HG03571 (cell line): ENCODE data around the gene LHFPL6.
A peak's percentile ranks its signal among the peaks of the same experiment; 100 is the strongest.

ENCODE experiments used
- ATAC-seq: cut with Tn5 transposase; IDR thresholded peaks from one replicate; pipeline ENCODE4 v1.9.1; 2021; ENCODE audit not compliant: unreplicated experiment

The LHFPL6 gene

GRCh38 chr13:39318161-39318560, 284.8 kb downstream of the LHFPL6 start:
- ATAC-seq: no peak

GRCh38 chr13:39317291-39317690, 285.7 kb downstream of the LHFPL6 start:
- ATAC-seq: no peak

- ATAC-seq: no peak
Measured at GRCh38 chr13:39315796-39316195, 287.2 kb downstream of the LHFPL6 start.

- ATAC-seq: no peak
Measured at GRCh38 chr13:39313721-39314120, 289.3 kb downstream of the LHFPL6 start.

- no peak for ATAC-seq
Measured at GRCh38 chr13:39312596-39312995, 290.4 kb downstream of the LHFPL6 start.

GRCh38 chr13:39311619-39312018, 291.4 kb downstream of the LHFPL6 start:
- ATAC-seq: no peak

- no peak for ATAC-seq
Measured at GRCh38 chr13:39310961-39311360, 292.0 kb downstream of the LHFPL6 start.

- ATAC-seq: peak; percentile 93
Measured at GRCh38 chr13:39306639-39307589, 296.1 kb downstream of the LHFPL6 start.

- no peak for ATAC-seq
Measured at GRCh38 chr13:39302820-39303219, 300.2 kb downstream of the LHFPL6 start.

- ATAC-seq: no peak
Measured at GRCh38 chr13:39298951-39299350, 304.0 kb downstream of the LHFPL6 start.

GRCh38 chr13:39297664-39298171, 305.3 kb downstream of the LHFPL6 start:
- no peak for ATAC-seq

- ATAC-seq: no peak
Measured at GRCh38 chr13:39297023-39297422, 306.0 kb downstream of the LHFPL6 start.

- ATAC-seq: no peak
Measured at GRCh38 chr13:39296193-39296592, 306.8 kb downstream of the LHFPL6 start.
